ENCODE results near the gene SYNDIG1.

GRCh38 chr20:24701027-24701426 is 231.6 kb downstream of the SYNDIG1 start:
- no peak for TF ChIP-seq CTCF (IDR thresholded peaks at IDR 0.05)
- TF ChIP-seq POLR2A (IDR thresholded peaks at IDR 0.05): no peak
